HG03558 (cell line): ENCODE data around the gene CYBB.

Experiments used
- ATAC-seq: cut with Tn5 transposase; IDR thresholded peaks from one replicate; pipeline ENCODE4 v1.9.1; 2021; ENCODE audit warnings: moderate number of reproducible peaks; ENCODE audit not compliant: unreplicated experiment; ENCODE audit errors: extremely low read depth

CYBB gene

GRCh38 chrX:37783305-37783704 is 3.4 kb downstream of the CYBB start:
- no peak for ATAC-seq

GRCh38 chrX:37785569-37785968 is 5.7 kb downstream of the CYBB start:
- ATAC-seq, result no peak

GRCh38 chrX:37786624-37787422 is 7.0 kb downstream of the CYBB start:
- ATAC-seq, result peak; percentile 29

GRCh38 chrX:37787423-37787869 is 7.6 kb downstream of the CYBB start:
- ATAC-seq, result peak; percentile 61

- ATAC-seq, result no peak
These were observed 16.5 kb downstream of the CYBB start for GRCh38 chrX:37796310-37796709.

GRCh38 chrX:37796805-37797204 is 16.9 kb downstream of the CYBB start:
- ATAC-seq, result peak; percentile 76

- ATAC-seq, result no peak
These were observed 20.1 kb downstream of the CYBB start for GRCh38 chrX:37799936-37800335.

- ATAC-seq, result no peak
These were observed 20.9 kb downstream of the CYBB start for GRCh38 chrX:37800717-37801116.

GRCh38 chrX:37802028-37802427 is 22.2 kb downstream of the CYBB start:
- no peak for ATAC-seq

GRCh38 chrX:37803057-37803456 is 23.2 kb downstream of the CYBB start:
- no peak for ATAC-seq

GRCh38 chrX:37809970-37810369 is 30.1 kb downstream of the CYBB start:
- no peak for ATAC-seq

GRCh38 chrX:37812110-37812509 is 32.3 kb downstream of the CYBB start:
- no peak for ATAC-seq

GRCh38 chrX:37813570-37813969 is 33.7 kb downstream of the CYBB start:
- ATAC-seq, result no peak

GRCh38 chrX:37815366-37815765 is 35.5 kb downstream of the CYBB start:
- no peak for ATAC-seq

GRCh38 chrX:37816766-37817165 is 36.9 kb downstream of the CYBB start:
- ATAC-seq, result peak; percentile 4

- no peak for ATAC-seq
These were observed 37.3 kb downstream of the CYBB start for GRCh38 chrX:37817176-37817575.

- peak; percentile 32 for ATAC-seq
These were observed 37.7 kb downstream of the CYBB start for GRCh38 chrX:37817579-37817978.

- no peak for ATAC-seq
These were observed 38.2 kb downstream of the CYBB start for GRCh38 chrX:37818031-37818430.

- ATAC-seq, result no peak
These were observed 40.8 kb downstream of the CYBB start for GRCh38 chrX:37820646-37821045.

- ATAC-seq, result no peak
These were observed 44.8 kb downstream of the CYBB start for GRCh38 chrX:37824491-37825214.

- ATAC-seq, result no peak
These were observed 45.5 kb downstream of the CYBB start for GRCh38 chrX:37825215-37825842.
